ENCODE results near the gene APCDD1L.

The APCDD1L gene

GRCh38 chr20:58515233-58516212 is at the start of gene APCDD1L:
APCDD1L (minus strand) TSS chr20:58515399; CDS start chr20:58514707, 692 bp downstream.
- no peak for DNase-seq (ENCODE audit: low read depth in 2 of 2)

- DNase-seq (ENCODE audit: low read depth in 2 of 2) = no peak
These were observed 44.1 kb upstream of the APCDD1L start for GRCh38 chr20:58559368-58559729.

GRCh38 chr20:58558486-58559367 is 43.5 kb upstream of the APCDD1L start:
- DNase-seq (ENCODE audit: low read depth in 2 of 2) = no peak

- DNase-seq (ENCODE audit: low read depth in 2 of 2) = no peak
These were observed 42.6 kb upstream of the APCDD1L start for GRCh38 chr20:58557733-58558342.

- DNase-seq (ENCODE audit: low read depth in 2 of 2) = no peak
These were observed 41.8 kb upstream of the APCDD1L start for GRCh38 chr20:58556961-58557360.

GRCh38 chr20:58555078-58555765 is 40.0 kb upstream of the APCDD1L start:
- no peak for DNase-seq (ENCODE audit: low read depth in 2 of 2)

- DNase-seq (ENCODE audit: low read depth in 2 of 2) = no peak
These were observed 39.3 kb upstream of the APCDD1L start for GRCh38 chr20:58554541-58554940.

GRCh38 chr20:58553841-58554240 is 38.6 kb upstream of the APCDD1L start:
- no peak for DNase-seq (ENCODE audit: low read depth in 2 of 2)

- DNase-seq (ENCODE audit: low read depth in 2 of 2) = no peak
These were observed 38.0 kb upstream of the APCDD1L start for GRCh38 chr20:58553166-58553696.

GRCh38 chr20:58552366-58552934 is 37.3 kb upstream of the APCDD1L start:
- DNase-seq (ENCODE audit: low read depth in 2 of 2) = no peak

- DNase-seq (ENCODE audit: low read depth in 2 of 2) = no peak
These were observed 36.4 kb upstream of the APCDD1L start for GRCh38 chr20:58551631-58552030.

- DNase-seq (ENCODE audit: low read depth in 2 of 2) = no peak
These were observed 35.3 kb upstream of the APCDD1L start for GRCh38 chr20:58550275-58551059.

GRCh38 chr20:58549231-58550209 is 34.3 kb upstream of the APCDD1L start:
- no peak for DNase-seq (ENCODE audit: low read depth in 2 of 2)

GRCh38 chr20:58547623-58548475 is 32.6 kb upstream of the APCDD1L start:
- no peak for DNase-seq (ENCODE audit: low read depth in 2 of 2)

GRCh38 chr20:58546756-58547622 is 31.8 kb upstream of the APCDD1L start:
- DNase-seq (ENCODE audit: low read depth in 2 of 2) = no peak

- DNase-seq (ENCODE audit: low read depth in 2 of 2) = no peak
These were observed 31.2 kb upstream of the APCDD1L start for GRCh38 chr20:58546416-58546711.

Data from stimulated activated CD4-positive, alpha-beta T cell treated with anti-CD3 and anti-CD28 coated beads, Interleukin-4, amount 100 ng/mL, for 48 hours (primary cell).